Measurements from ENCODE around the gene RPS6KB2. TPM values are rescaled to one million over a fixed set of nuclear protein-coding genes. Genes with fewer than 3 reads are reported as not detected.

Gene RPS6KB2
- total and polyA plus RNA-seq, 2 donors (not counting 1 experiment from before 2014, with no cell fraction given), result 81.8 to 131 TPM

- no peak for DNase-seq
Measured at GRCh38 chr11:67468456-67468758, 40.1 kb downstream of the RPS6KB2 start.

More at GRCh38 chr11:67468456-67468758, 40.1 kb downstream of the RPS6KB2 start:
- Histone ChIP-seq H3K9me3 (ENCODE audit: control extremely low read depth in 1 of 3, control insufficient read depth in 2 of 3, insufficient read depth in 1 of 3, low read length in 2 of 3) (peaks cover 0 to 9% (median 0%) of the 10 kb centered on the region in 3 donors), H3K4me2 (replicated peaks; ENCODE audit: low read depth, low read length, poor library complexity, severe bottlenecking) (peak overlapping the region; percentile 98), H2AFZ (ENCODE audit: insufficient read depth, low read depth, low read length, poor library complexity, severe bottlenecking) (peak overlapping the region; percentile 78), H3K4me3 (ENCODE audit: control extremely low read depth in 1 of 5, extremely low read depth in 1 of 5, insufficient read depth in 1 of 5, low read depth in 2 of 5, low read length in 4 of 5) (peak overlapping the region; percentile 44 to 96 (median 91)), H3K27ac (ENCODE audit: low read length in 2 of 2) (peak overlapping the region; percentile 50 to 87), H3K27me3 (replicated peaks in 1 of 4; ENCODE audit: control extremely low read depth in 1 of 4, control insufficient read depth in 3 of 4, insufficient read depth in 4 of 4, low read length in 3 of 4) (no peaks in the 10 kb centered on the region), H3K4me1 (ENCODE audit: control insufficient read depth in 2 of 2, insufficient read depth in 2 of 2, low read length in 2 of 2) (peaks cover 37 to 62% of the 10 kb centered on the region in 2 donors), H3K79me2 (ENCODE audit: control insufficient read depth, insufficient read depth, low read length) (peaks cover 49% of the 10 kb centered on the region), H3K9ac (ENCODE audit: low read length) (peak overlapping the region; percentile 91), H3K36me3 (replicated peaks in 1 of 2; ENCODE audit: control extremely low read depth in 1 of 2, control insufficient read depth in 1 of 2, extremely low read depth in 1 of 2, insufficient read depth in 2 of 2, low read length in 1 of 2) (peaks cover 2 to 9% of the 10 kb centered on the region in 2 experiments), H4K20me1 (ENCODE audit: control insufficient read depth, insufficient read depth, low read length, poor library complexity, severe bottlenecking) (peaks cover 10% of the 10 kb centered on the region)
- peaks cover 54% of the 10 kb centered on the region for H3K4me1 Mint-ChIP-seq
- no peaks in the 10 kb centered on the region for H3K9me3 Mint-ChIP-seq (ENCODE audit: insufficient read depth)
- WGBS (ENCODE audit: insufficient coverage), result 9% methylated on average over 6 of the region's 6 CpGs
- ChIA-PET POLR2A (interaction anchor here (0.8 to 10.4 kb wide), 19 partner anchors 9 to 116 kb away, joined by 3 to 215 read pairs (median 12); partner anchors contain the start of genes AIP, CABP4, CDK2AP2 and CORO1B), CTCF (interaction anchor here (0.6 to 6.7 kb wide), 18 partner anchors 9 to 126 kb away, joined by 3 to 64 read pairs (median 5); partner anchors contain the start of genes AIP, CABP4, PITPNM1 and PPP1CA)
- no peak for TF ChIP-seq CTCF (IDR thresholded peaks at IDR 0.05)
- no peak for TF ChIP-seq EZH2 (IDR thresholded peaks at IDR 0.05; ENCODE audit: borderline replicate concordance, insufficient read depth, low read depth, low read length, poor library complexity, severe bottlenecking)
- ATAC-seq (ENCODE audit: low read depth), result no peak
- H3K27ac Mint-ChIP-seq, result peak overlapping the region; percentile 95
- peak overlapping the region; percentile 95 for H3K4me3 Mint-ChIP-seq
- no peaks in the 10 kb centered on the region for H3K27me3 Mint-ChIP-seq
- intact Hi-C loops (cut with micrococcal nuclease), result no loop called here
